Tibial artery (tissue), 4 donors: ENCODE data around the gene LAMA5.
"Not testable (repeated sequence)": the region's sequence is repeated elsewhere in the genome, so short reads cannot be mapped to it uniquely, and the experiment has no call there.

Experiments used
- DNase-seq, 2 donors: peaks; one replicate each; pipeline ENCODE4 v3.0.0-alpha.2; 2019
- H3K27ac ChIP-seq, 2 donors: fragments of 200-600 bp; sonication (generic) in 1 of 2; 1 replicate in 1 of 2; 2 replicates in 1 of 2; pipeline ENCODE4 v1.5.1; 2018 to 2019; ENCODE audit warnings: mild to moderate bottlenecking in 1 of 2
- H3K27me3 ChIP-seq, 2 donors: fragments of 200-600 bp; sonication (generic) in 1 of 2; one replicate each; pipeline versions ENCODE4 v1.5.1 to v1.6.0; 2016 to 2019
- H3K36me3 ChIP-seq, 3 donors: fragments of 200-600 bp; sonication (generic) in 2 of 3; one replicate each; pipeline ENCODE4 v1.5.1; 2016 to 2019; ENCODE audit warnings: mild to moderate bottlenecking in 2 of 3
- H3K4me1 ChIP-seq, 4 donors: fragments of 200-600 bp; sonication (generic) in 2 of 4; 1 replicate in 3 of 4; 2 replicates in 1 of 4; pipeline ENCODE4 v1.5.1; 2016 to 2019
- H3K4me3 ChIP-seq, 2 donors: fragments of 200-600 bp; sonication (generic) in 1 of 2; 1 replicate in 1 of 2; 2 replicates in 1 of 2; pipeline ENCODE4 v1.5.1; 2018 to 2019; ENCODE audit warnings: mild to moderate bottlenecking in 2 of 2
- H3K9me3 ChIP-seq, 3 donors: fragments of 200-600 bp; sonication (generic) in 1 of 3; one replicate each; pipeline ENCODE4 v1.5.1; 2016 to 2019
- intact Hi-C: fragments of 100-400 bp; cut with DNase I; formaldehyde crosslinking; loops from one replicate; pipeline ENCODE4 v1.15.0; 2023; ENCODE audit warnings: low total_unique reads
- TF ChIP-seq, protein P1 (sequence below), 2 experiments: fragments of 200-600 bp in 1 of 2; fragments of 450-650 bp in 1 of 2; IDR thresholded peaks; one replicate each; pipeline ENCODE4 v1.5.1; 2017 to 2019; ENCODE audit warnings: antibody characterized with exemption in 2 of 2, mild to moderate bottlenecking in 1 of 2, moderate library complexity in 1 of 2

LAMA5 gene

DNA sequence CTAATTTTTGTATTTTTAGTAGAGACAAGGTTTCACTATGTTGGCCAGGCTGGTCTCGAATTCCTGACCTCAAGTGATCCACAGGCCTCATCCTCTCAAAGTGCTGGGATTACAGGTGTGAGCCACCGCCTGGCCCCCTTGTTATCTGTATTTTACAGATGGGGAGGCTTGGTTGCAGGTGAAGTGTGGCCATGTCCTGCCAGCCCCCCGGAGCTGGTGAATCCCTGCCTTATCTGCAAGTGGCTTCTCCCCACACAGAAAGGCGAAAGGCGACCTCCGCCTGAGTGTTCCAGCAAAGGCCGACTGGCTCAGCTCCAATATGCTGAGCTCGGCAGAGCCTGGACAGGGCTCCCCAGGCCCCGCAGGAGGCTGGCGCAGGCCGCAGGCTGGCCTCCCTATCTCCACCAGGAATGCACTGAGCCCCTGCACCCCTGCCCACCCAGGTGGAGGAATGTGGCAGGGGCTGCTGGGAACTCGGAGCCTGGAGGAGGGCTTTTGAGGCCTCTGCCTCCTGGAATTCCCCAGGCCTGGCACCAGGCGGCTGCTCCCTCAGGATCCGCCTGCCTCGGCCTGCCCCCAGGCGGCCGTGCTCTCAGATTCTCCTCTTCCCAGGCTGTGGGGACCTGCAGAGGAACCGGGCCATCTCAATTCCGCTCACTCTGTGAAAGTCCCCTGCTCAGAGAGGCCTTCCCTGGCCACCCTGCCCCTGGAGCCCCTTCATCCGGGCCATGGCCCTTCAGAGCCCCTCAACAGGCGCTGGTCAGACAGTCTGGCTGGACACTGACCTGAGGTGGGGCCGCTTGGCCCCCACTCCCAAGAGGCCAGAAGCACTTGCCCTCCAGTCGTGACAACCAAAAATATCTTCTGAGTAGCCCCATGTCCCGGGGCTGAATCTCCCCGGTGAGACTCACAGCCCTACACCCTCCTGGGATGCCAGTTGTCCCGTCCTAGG, 9.3 kb upstream of the LAMA5 start:
- H3K4me3 ChIP-seq, result no peak overlapping the region
- TF ChIP-seq, protein P1, sequence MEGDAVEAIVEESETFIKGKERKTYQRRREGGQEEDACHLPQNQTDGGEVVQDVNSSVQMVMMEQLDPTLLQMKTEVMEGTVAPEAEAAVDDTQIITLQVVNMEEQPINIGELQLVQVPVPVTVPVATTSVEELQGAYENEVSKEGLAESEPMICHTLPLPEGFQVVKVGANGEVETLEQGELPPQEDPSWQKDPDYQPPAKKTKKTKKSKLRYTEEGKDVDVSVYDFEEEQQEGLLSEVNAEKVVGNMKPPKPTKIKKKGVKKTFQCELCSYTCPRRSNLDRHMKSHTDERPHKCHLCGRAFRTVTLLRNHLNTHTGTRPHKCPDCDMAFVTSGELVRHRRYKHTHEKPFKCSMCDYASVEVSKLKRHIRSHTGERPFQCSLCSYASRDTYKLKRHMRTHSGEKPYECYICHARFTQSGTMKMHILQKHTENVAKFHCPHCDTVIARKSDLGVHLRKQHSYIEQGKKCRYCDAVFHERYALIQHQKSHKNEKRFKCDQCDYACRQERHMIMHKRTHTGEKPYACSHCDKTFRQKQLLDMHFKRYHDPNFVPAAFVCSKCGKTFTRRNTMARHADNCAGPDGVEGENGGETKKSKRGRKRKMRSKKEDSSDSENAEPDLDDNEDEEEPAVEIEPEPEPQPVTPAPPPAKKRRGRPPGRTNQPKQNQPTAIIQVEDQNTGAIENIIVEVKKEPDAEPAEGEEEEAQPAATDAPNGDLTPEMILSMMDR (IDR thresholded peaks at IDR 0.05), result peak; percentile 77 to 86
- peak overlapping the region; percentile 62 to 76 for H3K27ac ChIP-seq
- H3K27me3 ChIP-seq, result no peaks in the 10 kb centered on the region
- no peaks in the 10 kb centered on the region for H3K9me3 ChIP-seq
- no peaks in the 10 kb centered on the region for H3K36me3 ChIP-seq
- peaks cover 10 to 80% (median 69%) of the 10 kb centered on the region in 4 donors for H3K4me1 ChIP-seq
- intact Hi-C loops, result loop anchor here (2.0 kb wide), 1 partner anchor 74 kb away; the partner anchor contains the start of gene ADRM1
- peak in 1 of 2 donors; percentile 85 for DNase-seq

DNA sequence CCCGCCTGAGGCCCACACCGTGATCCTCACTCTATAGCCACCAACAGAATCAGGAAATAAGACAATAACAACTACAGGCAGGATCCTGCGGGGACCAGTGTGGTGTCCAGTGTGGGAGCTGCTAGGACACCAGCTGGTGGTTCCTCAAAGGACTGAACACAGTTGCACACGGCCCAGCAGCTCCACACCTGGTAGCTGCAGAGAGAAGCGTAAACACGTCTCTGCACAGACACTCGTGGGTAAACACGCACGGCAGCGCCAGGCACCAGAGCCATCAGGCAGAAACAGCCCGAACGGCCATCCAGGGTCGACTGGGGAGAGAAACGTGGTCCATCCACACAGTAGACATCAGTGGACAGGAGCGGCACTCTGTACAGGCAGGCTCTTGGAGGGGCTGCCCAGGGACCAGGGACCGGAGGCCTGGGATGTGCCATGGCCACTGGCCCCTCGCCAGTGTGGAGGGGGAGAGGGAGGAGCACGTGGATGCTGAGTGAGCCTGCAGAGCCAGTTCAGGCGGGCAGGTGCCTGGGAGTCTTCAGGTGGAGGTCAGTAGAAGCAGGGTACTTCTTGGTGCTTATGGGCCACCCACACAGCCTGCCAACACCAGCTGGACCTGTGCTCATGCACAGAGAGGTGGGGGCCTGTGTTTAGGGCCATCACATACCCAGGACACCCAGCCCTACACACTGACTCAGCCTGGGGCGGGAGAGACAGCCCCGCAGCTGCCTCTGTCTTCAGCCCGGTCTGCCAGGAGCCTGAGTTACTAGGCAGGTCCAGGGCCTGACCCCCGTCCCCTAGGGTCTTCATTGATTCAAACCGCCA, 7.4 kb upstream of the LAMA5 start:
- Histone ChIP-seq H3K27me3 (no peaks in the 10 kb centered on the region), H3K4me3 (no peak overlapping the region), H3K9me3 (no peaks in the 10 kb centered on the region), H3K4me1 (peaks cover 14 to 90% (median 80%) of the 10 kb centered on the region in 4 donors), H3K36me3 (no peaks in the 10 kb centered on the region), H3K27ac (peak overlapping the region; percentile 62 to 76)
- TF ChIP-seq, protein P1 (IDR thresholded peaks at IDR 0.05), result no peak
- DNase-seq, result no peak
- intact Hi-C loops, result no loop called here

DNA sequence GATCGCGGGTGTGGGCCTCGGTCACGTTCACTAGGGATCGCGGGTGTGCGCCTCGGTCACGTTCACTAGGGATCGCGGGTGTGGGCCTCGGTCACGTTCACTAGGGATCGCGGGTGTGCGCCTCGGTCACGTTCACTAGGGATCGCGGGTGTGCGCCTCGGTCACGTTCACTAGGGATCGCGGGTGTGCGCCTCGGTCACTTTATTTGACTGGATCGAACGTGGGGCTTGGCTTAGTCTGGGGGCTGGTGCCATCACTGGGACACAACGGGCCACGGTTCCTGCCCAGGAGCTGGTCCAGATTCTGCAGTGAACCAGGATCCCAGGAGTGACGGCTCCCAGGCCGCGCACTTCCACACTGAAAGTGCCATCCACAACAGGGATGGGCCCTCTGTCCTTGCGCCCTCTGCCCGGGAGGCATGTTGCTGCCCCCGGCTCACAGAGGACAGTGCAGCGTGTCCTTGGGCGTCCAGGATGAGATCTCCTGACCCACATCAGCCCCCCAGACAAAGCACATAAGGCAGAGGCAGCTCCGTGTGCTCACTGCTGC, 6.6 kb upstream of the LAMA5 start:
- DNase-seq, H3K36me3 ChIP-seq, H3K9me3 ChIP-seq, H3K4me3 ChIP-seq, intact Hi-C loops, H3K27me3 ChIP-seq: not testable (repeated sequence)
- Histone ChIP-seq H3K27ac (peak overlapping the region; percentile 62 to 76), H3K4me1 (peaks cover 22 to 92% (median 87%) of the 10 kb centered on the region in 4 donors)

DNA sequence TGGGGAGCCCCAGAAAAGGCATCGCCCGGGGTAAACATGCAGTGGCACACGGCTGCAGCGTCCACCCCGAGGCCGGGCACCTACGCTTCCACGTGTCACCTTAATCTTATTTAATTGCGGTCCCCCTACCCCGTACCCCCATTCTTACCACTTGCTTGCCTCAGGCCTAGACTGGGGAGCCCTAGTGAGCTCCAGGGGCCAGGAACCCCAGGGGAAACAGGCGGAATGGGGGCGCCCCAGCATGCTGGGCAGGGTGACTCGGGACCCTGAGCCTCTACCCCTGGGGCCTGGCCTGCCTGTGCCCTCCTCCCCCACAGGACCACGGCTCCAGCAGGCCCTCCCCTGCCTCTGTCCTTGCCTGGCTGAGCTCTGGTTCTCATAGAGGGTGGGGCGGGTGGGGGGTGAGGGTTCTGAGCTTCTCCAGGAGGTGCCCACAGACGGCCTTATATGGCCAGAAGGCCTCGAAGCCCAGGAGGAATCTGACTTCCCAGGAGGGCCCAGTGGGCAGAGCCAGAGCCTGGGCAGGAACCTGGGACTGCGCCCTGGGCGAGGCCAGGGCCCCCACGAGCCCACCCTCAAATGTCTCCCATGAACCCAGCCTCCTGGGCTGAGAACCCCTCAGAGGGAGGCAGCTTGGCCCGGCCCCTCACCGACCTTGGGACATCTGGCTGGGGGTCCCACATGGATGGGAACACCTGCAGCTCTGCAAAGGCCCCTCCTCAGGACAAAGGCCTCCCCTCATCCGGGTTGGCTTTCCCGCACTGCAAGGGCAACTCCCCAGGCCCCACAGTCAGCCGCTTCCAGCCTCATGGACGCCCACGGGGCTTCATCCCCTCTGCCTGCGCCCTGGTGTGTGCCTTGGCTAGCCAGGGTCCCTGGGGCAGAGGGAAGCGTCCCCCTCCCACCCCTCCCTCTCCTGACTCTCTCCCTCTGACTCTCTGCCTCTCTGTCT, 5.2 kb upstream of the LAMA5 start:
- Histone ChIP-seq H3K9me3 (no peaks in the 10 kb centered on the region), H3K4me3 (peak overlapping the region in 1 of 2 donors; percentile 15), H3K27ac (peak overlapping the region; percentile 96 to 98), H3K27me3 (no peaks in the 10 kb centered on the region), H3K4me1 (peaks cover 31 to 92% (median 88%) of the 10 kb centered on the region in 4 donors), H3K36me3 (no peaks in the 10 kb centered on the region)
- TF ChIP-seq, protein P1 (IDR thresholded peaks at IDR 0.05), result no peak
- intact Hi-C loops, result no loop called here
- peak in 1 of 2 donors; percentile 87 for DNase-seq

DNA sequence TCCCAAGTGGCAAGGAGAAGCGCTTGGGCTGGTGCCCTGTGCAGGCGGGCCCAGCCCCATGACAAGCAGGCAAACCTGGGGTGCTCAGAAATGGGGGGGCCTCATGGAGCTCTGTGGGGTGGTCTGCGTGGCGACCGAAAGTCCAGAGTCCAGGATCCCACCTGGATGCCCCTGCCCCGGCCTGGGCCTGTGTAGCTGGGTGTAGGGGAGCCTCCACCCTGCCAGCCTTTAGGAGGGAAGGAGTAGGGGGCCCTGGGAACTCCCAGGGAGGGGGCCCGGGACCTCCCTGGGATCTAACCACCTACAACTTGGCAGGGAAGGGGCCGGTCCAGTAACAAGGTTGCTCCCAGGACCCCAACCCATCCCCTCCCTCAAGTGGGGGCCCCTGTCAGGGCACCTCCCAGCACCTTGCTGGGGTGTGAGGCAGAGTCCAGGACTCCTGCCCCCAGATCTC, 4.5 kb upstream of the LAMA5 start:
- peak overlapping the region; percentile 96 to 98 for H3K27ac ChIP-seq
- peak overlapping the region in 1 of 2 donors; percentile 15 for H3K4me3 ChIP-seq
- H3K36me3 ChIP-seq, result no peaks in the 10 kb centered on the region
- no peaks in the 10 kb centered on the region for H3K27me3 ChIP-seq
- H3K4me1 ChIP-seq, result peaks cover 25 to 87% (median 81%) of the 10 kb centered on the region in 4 donors
- TF ChIP-seq, protein P1 (IDR thresholded peaks at IDR 0.05), result no peak
- no peak for DNase-seq
- intact Hi-C loops, result no loop called here
- no peaks in the 10 kb centered on the region for H3K9me3 ChIP-seq
